Colonic mucosa (tissue), 4 donors: ENCODE measurements around the gene TERC. TPM values are rescaled to one million over a fixed set of nuclear protein-coding genes. Genes with fewer than 3 reads are reported as not detected.

Experiments
- DNase-seq: peaks from one replicate; pipeline ENCODE4 v3.0.0-alpha.2; 2020
- H3K27ac ChIP-seq: fragments of 200-600 bp; one replicate; pipeline ENCODE4 v1.8.0; 2021
- H3K27me3 ChIP-seq: fragments of 200-600 bp; one replicate; pipeline ENCODE4 v1.8.0; 2021
- H3K36me3 ChIP-seq: fragments of 200-600 bp; one replicate; pipeline ENCODE4 v1.8.0; 2021
- H3K4me1 ChIP-seq: fragments of 200-600 bp; one replicate; pipeline ENCODE4 v1.8.0; 2021; ENCODE audit warnings: mild to moderate bottlenecking
- H3K4me3 ChIP-seq: fragments of 200-600 bp; one replicate; pipeline ENCODE4 v1.8.0; 2021
- H3K9ac ChIP-seq, 2 donors: one replicate each; pipeline ENCODE4 v1.7.0; 2013; ENCODE audit warnings: control low read depth in 2 of 2, low read depth in 2 of 2, low read length in 2 of 2
- H3K9me3 ChIP-seq: fragments of 200-600 bp; one replicate; pipeline ENCODE4 v1.8.0; 2021
- CTCF ChIP-seq: fragments of 200-600 bp; IDR thresholded peaks from one replicate; pipeline ENCODE4 v1.8.0; 2022; ENCODE audit warnings: antibody characterized with exemption, mild to moderate bottlenecking
- intact Hi-C: fragments of 100-400 bp; cut with DNase I; formaldehyde crosslinking; loops from one replicate; pipeline ENCODE4 v1.14.1; 2022
- total RNA-seq, 2 donors: library from RNA; stranded (reverse); fragmentation: NEBNext Ultra II Directional in 1 of 2; extraction: Animal tissue kit (Norgen Biotek cat#: 25700) in 1 of 2; gene quantifications; one replicate each; pipeline ENCODE4 v1.2.1, GENCODE V29; 2021
- donor health status: healthy.
- donor health status: DM: no; HTN: no; CAD: no.
- donor health status: DM: no; HTN: no; CAD: no.

TERC gene
- total RNA-seq, 2 donors from 2014 or later, result 5.5 to 9.6 TPM

- no peaks in the 10 kb centered on the region for H3K9me3 ChIP-seq
- no peaks in the 10 kb centered on the region for H3K27me3 ChIP-seq
- H3K4me3 ChIP-seq, result no peak overlapping the region
- no peaks in the 10 kb centered on the region for H3K4me1 ChIP-seq
- no peak overlapping the region for H3K9ac ChIP-seq
- DNase-seq, result no peak
- TF ChIP-seq CTCF, result no peak
- intact Hi-C loops, result no loop called here
- H3K36me3 ChIP-seq, result no peaks in the 10 kb centered on the region
- no peak overlapping the region for H3K27ac ChIP-seq
Observed at GRCh38 chr3:169755488-169755887, 9.4 kb downstream of the TERC start.

GRCh38 chr3:169754711-169755110 lies 10.1 kb downstream of the TERC start:
- TF ChIP-seq CTCF, result no peak
- DNase-seq, result no peak
- no peak overlapping the region for H3K4me3 ChIP-seq
- no peaks in the 10 kb centered on the region for H3K4me1 ChIP-seq
- no peak overlapping the region for H3K27ac ChIP-seq
- H3K36me3 ChIP-seq, result no peaks in the 10 kb centered on the region
- intact Hi-C loops, result no loop called here
- H3K9me3 ChIP-seq, result no peaks in the 10 kb centered on the region
- H3K9ac ChIP-seq, result no peak overlapping the region
- H3K27me3 ChIP-seq, result no peaks in the 10 kb centered on the region

GRCh38 chr3:169751875-169752274 lies 13.0 kb downstream of the TERC start:
- no peak overlapping the region for H3K27ac ChIP-seq
- no peaks in the 10 kb centered on the region for H3K36me3 ChIP-seq
- H3K27me3 ChIP-seq, result no peaks in the 10 kb centered on the region
- H3K4me3 ChIP-seq, result no peak overlapping the region
- DNase-seq, result no peak
- intact Hi-C loops, result no loop called here
- TF ChIP-seq CTCF, result no peak
- no peaks in the 10 kb centered on the region for H3K9me3 ChIP-seq
- no peak overlapping the region for H3K9ac ChIP-seq
- no peaks in the 10 kb centered on the region for H3K4me1 ChIP-seq

GRCh38 chr3:169750665-169751064 lies 14.2 kb downstream of the TERC start:
- H3K9ac ChIP-seq, result no peak overlapping the region
- no peaks in the 10 kb centered on the region for H3K27me3 ChIP-seq
- intact Hi-C loops, result no loop called here
- H3K36me3 ChIP-seq, result no peaks in the 10 kb centered on the region
- DNase-seq, result no peak
- no peak overlapping the region for H3K27ac ChIP-seq
- no peak for TF ChIP-seq CTCF
- H3K9me3 ChIP-seq, result no peaks in the 10 kb centered on the region
- no peak overlapping the region for H3K4me3 ChIP-seq
- no peaks in the 10 kb centered on the region for H3K4me1 ChIP-seq

GRCh38 chr3:169748670-169749069 lies 16.2 kb downstream of the TERC start:
- no peaks in the 10 kb centered on the region for H3K27me3 ChIP-seq
- no peaks in the 10 kb centered on the region for H3K36me3 ChIP-seq
- no peak for TF ChIP-seq CTCF
- no peak for DNase-seq
- H3K9ac ChIP-seq, result no peak overlapping the region
- H3K9me3 ChIP-seq, result no peaks in the 10 kb centered on the region
- no peak overlapping the region for H3K27ac ChIP-seq
- intact Hi-C loops, result no loop called here
- no peak overlapping the region for H3K4me3 ChIP-seq
- no peaks in the 10 kb centered on the region for H3K4me1 ChIP-seq

- H3K36me3 ChIP-seq, result no peaks in the 10 kb centered on the region
- no peak overlapping the region for H3K4me3 ChIP-seq
- H3K27ac ChIP-seq, result no peak overlapping the region
- no peak for DNase-seq
- H3K27me3 ChIP-seq, result no peaks in the 10 kb centered on the region
- H3K4me1 ChIP-seq, result no peaks in the 10 kb centered on the region
- intact Hi-C loops, result no loop called here
- no peak overlapping the region for H3K9ac ChIP-seq
- H3K9me3 ChIP-seq, result no peaks in the 10 kb centered on the region
- TF ChIP-seq CTCF, result no peak
Observed at GRCh38 chr3:169746924-169747323, 17.9 kb downstream of the TERC start.
